DMS153 treated with DMSO at 0.1 percent for 48 hours (cell line): ENCODE results near the gene RPS2.
A peak's percentile ranks its signal among the peaks of the same experiment; 100 is the strongest.

Experiments used
- DNase-seq: peaks from one replicate; lab custom pipeline; 2025; ENCODE audit not compliant: unreplicated experiment; lab: John Stamatoyannopoulos, UW

The RPS2 gene

GRCh38 chr16:1982991-1983543, 18.4 kb upstream of the RPS2 start:
- no peak for DNase-seq

GRCh38 chr16:1982013-1982433, 17.4 kb upstream of the RPS2 start:
- DNase-seq, result no peak

DNA sequence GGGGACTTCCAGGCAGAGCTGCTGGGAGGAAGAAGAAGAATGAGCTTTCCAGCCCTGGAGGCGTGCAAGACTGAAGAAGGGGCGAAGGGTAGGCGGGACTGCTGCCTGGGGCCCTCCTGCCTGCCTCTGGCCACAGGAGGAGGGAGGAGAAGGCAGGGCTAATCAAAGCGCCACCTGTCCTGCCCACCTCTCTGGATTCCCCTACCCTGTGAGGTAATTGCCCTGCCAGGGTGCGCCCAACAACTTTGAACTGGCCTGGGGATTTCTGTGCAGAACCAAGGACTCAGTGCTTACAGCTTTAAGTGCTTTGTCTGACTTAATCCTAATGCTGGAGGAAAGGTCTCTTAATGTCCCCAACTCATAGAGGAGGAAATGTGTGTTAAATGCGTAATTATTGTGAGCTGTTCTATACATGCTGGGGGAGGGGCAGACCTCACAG, 16.8 kb upstream of the RPS2 start, which contains the start of gene NOXO1:
NOXO1 (minus strand) TSS at position 72 of the 439 bp plus-strand sequence. CDS start 290 bp downstream, outside the sequence.
- no peak for DNase-seq

GRCh38 chr16:1980770-1981087, 16.1 kb upstream of the RPS2 start:
- DNase-seq, result no peak

GRCh38 chr16:1980030-1980769, 15.6 kb upstream of the RPS2 start:
- peak; percentile 21 for DNase-seq

DNA sequence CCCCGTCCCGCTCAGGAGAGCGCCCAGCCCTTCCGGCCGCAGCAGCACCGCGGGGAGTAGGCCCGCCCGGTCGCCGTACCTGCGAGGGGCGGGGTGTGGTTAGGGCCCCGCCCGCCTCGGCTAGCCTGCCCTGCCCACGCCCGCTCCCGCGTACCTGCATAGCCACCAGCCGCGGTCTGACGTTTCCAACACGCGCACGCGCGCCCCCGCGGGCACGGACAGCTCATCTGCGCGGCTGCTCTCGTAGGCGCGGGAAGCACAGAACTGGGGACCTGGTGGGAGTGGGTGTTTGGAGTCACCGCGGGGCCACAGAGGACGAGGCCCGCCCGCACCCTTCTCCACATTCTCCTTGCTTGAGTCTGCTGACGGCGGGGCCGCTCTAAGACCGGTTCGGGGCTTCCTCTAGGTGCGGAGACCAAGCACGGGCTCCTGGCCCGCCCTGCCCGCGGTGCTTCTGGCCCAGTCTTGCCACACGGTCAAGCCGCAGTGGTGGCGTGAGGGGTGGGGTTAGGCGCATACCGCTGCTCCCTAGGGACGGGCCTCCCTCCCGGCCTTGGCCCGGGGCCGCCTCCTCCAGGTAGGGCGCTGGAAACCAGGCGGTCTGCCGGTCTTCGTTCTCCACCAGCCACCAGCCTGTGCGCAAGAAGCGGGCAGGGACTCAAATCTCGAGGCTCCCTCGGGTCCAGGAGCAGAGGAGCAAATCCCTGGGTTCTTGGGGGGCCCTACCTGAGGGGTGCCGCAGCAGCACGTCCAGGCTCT, 14.8 kb upstream of the RPS2 start:
- DNase-seq, result peak; percentile 54

DNA sequence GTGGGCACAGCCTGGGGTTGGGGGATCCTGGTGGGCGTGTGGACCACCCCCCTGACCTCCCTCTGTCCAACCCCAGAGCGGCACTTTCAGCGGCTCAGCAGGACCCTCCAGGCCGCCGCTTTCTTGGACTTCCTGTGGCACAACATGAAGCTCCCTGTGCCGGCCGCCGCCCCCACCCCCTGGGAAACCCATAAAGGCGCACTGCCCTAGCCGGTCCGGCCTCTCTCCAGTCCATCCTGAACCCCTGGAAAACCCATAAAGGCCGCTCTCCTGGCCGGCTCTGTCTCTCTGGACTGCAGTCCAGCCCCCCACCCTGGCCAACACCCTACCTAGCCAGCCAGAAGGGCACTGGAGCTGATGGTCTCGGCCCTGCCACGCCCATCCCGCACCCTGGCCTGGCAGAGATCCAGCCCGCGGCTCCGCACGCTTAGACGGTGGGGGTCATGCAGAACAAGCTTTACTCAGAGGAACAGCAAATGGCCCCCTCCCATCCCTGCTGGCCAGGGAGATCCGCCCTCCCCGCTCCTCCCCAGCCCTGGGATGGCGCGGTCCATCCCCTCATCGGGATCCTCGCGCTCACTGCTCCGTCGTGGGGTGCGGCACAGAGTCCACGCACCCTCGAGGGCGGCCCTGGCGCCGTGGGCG, 14.0 kb upstream of the RPS2 start:
- DNase-seq, result no peak

DNA sequence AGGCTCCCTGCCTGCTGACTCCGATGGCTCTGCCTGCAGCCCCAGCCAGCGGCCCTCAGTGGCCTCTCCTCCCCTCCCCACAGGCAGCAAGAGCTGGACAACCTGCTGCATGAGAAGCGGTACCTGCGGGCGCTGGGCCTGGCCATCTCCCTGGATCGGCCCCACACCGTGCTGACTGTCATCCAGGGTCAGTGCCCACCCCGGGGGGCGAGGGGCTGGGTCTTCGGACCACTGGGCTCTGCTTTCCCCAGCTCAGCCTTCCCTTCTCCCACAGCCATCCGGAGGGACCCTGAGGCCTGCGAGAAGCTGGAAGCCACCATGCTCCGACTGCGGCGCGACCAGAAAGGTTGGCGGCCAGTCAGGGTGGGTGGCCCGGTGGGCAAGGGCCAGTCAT, 13.2 kb upstream of the RPS2 start:
- no peak for DNase-seq

- DNase-seq, result no peak
These were observed 12.6 kb upstream of the RPS2 start for GRCh38 chr16:1976951-1977874.

DNA sequence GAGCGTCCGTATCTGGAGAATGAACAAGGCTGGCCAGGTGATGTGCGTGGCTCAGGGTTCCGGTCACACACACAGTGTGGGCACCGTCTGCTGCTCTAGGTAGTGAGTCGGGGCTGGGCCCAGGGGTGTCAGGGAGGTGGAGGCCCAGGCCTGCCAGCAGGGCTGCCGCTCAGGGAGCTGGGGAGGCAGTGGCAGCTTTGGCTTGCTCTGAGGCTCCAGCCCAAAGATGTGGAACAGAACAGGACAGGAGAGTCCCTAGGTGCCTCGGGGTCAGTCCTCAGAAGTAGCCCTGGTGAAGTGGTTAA, 11.5 kb upstream of the RPS2 start:
- DNase-seq, result no peak

- no peak for DNase-seq
These were observed 11.0 kb upstream of the RPS2 start for GRCh38 chr16:1975432-1976215.

GRCh38 chr16:1974157-1975070, 9.8 kb upstream of the RPS2 start:
- DNase-seq, result no peak

- DNase-seq, result no peak
These were observed 9.0 kb upstream of the RPS2 start for GRCh38 chr16:1973461-1974156.

DNA sequence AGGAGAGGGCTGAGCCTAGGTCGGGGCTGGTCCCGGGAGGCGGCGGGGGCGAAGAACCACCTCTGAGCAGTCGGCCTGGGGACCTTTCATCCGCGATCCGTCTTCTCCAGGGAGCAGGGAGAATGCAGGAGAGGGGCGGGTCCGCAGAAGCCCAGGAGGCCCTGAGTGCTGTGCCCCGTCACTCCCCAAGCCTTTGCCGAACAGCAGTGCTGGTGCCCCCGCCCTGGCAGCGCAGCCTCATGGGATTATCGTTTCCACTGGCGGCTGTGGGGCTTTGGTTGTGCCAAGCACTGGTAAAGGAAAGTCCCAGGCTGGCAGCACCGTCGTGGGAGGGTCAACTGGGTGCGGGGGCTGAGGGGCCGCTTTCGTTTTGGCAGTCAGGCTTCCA, 7.9 kb upstream of the RPS2 start:
- no peak for DNase-seq

GRCh38 chr16:1971796-1972489, 7.3 kb upstream of the RPS2 start, which contains the start of gene TBL3:
Gene TBL3 (plus strand): TSS chr16:1972053. CDS start chr16:1972165, 112 bp downstream.
- DNase-seq, result peak; percentile 83

GRCh38 chr16:1968146-1968953, 3.7 kb upstream of the RPS2 start:
- no peak for DNase-seq

- no peak for DNase-seq
These were observed 1.8 kb upstream of the RPS2 start, which contains the start of gene RNF151 for GRCh38 chr16:1966460-1966859. Gene RNF151 (plus strand): TSS chr16:1966856. CDS start chr16:1966882, 26 bp downstream.
